SK-N-MC (cell line): Measurements from ENCODE around the gene DSCAML1.

Experiments
- EZH2 ChIP-seq: fragments of 200-600 bp; sonication (generic); IDR thresholded peaks from one replicate; pipeline ENCODE4 v1.6.1; 2017; ENCODE audit warnings: antibody characterized with exemption
- FOXP2 ChIP-seq: optimal IDR thresholded peaks from 2 replicates; pipeline ENCODE3; 2011; ENCODE audit warnings: mild to moderate bottlenecking, moderate library complexity; ENCODE audit not compliant: insufficient read depth; ENCODE audit errors: extremely low read length, control extremely low read depth
- POLR2AphosphoS5 ChIP-seq: IDR thresholded peaks from 2 replicates; pipeline ENCODE4 v1.6.1; 2012; ENCODE audit warnings: mild to moderate bottlenecking, low read depth, low read length, borderline replicate concordance

DNA sequence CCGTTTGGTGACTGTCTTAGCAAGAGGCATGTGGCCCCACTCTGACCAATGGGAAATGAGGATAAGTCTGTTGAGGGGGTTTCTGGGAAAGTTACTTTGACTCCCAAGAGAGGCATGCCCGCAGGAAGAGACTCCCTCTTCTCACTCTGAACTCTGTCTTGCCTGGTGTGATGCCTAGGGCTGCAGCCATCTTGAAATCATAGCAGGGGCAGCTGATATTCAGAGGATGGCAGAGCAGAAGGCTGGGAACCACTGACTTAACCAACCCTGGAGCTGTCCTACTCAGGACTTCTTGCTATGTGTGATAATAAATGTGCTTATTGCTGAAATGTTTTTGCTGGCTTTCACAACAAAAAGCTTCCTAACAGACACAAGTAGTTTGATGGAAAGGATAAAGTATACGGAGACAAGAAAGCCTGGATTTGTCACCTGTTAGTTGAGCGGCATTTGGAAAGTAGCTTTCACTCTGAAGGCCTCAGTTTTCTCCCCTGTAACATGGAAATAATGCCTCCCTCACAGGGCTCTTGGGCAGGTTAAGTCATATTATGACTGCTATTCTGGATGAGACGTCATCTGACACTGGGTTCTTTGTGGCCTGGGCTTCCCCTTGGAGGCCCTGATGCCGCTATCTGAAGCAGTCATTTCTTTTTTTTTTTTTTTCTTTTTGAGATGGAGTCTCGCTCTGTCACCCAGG, 340.8 kb downstream of the DSCAML1 start:
- TF ChIP-seq POLR2AphosphoS5 (no peak), FOXP2 (no peak), EZH2 (no peak)
